ENCODE results near the gene MRPL33.
"Not testable (repeated sequence)": the region's sequence is repeated elsewhere in the genome, so short reads cannot be mapped to it uniquely, and the experiment has no call there.

The MRPL33 gene

DNA sequence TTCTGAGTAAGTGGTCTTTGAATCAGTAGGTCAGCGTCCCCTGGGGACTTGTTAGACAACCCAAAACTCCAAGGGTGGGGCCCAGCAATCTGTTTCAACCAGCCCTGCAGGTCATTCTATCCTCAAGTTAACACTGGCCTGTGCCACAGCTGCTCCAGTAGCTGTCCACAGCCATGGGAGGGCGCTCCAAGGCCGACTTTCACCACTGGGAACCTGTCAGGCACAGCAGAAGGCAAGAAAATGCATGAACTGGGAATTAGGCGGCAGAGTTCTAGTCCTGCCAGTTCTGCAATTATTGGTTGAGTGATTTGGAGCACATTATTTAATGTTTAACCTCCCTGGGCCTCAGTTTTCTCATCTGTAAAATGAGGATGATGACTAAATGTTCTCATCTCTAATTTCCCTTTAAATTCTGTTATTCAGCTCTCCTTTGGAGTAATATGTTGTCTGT is 17.4 kb upstream of the MRPL33 start:
- no peak overlapping the region for H3K4me3 ChIP-seq (ENCODE audit: low read depth, low read length)
- DNase-seq (ENCODE audit: low read depth) = no peak
- TF ChIP-seq, protein P1, sequence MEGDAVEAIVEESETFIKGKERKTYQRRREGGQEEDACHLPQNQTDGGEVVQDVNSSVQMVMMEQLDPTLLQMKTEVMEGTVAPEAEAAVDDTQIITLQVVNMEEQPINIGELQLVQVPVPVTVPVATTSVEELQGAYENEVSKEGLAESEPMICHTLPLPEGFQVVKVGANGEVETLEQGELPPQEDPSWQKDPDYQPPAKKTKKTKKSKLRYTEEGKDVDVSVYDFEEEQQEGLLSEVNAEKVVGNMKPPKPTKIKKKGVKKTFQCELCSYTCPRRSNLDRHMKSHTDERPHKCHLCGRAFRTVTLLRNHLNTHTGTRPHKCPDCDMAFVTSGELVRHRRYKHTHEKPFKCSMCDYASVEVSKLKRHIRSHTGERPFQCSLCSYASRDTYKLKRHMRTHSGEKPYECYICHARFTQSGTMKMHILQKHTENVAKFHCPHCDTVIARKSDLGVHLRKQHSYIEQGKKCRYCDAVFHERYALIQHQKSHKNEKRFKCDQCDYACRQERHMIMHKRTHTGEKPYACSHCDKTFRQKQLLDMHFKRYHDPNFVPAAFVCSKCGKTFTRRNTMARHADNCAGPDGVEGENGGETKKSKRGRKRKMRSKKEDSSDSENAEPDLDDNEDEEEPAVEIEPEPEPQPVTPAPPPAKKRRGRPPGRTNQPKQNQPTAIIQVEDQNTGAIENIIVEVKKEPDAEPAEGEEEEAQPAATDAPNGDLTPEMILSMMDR (IDR thresholded peaks at IDR 0.05; ENCODE audit: low read depth, low read length, missing control alignments) = peak; percentile 82

DNA sequence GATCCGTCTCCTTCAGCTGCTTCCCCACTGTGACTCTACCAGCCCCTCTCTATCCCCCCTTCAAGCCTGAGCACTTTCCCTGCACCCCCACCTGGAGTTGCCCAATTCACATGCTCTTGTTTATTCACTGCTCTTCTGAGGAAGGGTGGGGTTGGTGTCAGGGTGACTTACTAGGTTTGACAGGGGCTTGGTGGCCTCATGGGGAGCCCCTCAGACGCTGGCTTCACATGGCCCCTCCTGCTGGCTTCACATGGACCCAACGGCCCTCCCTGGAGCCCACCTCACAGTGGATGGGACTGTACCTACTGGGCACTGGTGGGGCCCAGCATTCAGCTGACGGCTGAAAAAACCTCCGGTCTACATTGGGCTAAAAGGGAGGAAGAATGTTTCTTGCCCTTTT is 16.7 kb upstream of the MRPL33 start:
- TF ChIP-seq, protein P1 (IDR thresholded peaks at IDR 0.05; ENCODE audit: low read depth, low read length, missing control alignments) = no peak
- no peak for DNase-seq (ENCODE audit: low read depth)
- no peak overlapping the region for H3K4me3 ChIP-seq (ENCODE audit: low read depth, low read length)

DNA sequence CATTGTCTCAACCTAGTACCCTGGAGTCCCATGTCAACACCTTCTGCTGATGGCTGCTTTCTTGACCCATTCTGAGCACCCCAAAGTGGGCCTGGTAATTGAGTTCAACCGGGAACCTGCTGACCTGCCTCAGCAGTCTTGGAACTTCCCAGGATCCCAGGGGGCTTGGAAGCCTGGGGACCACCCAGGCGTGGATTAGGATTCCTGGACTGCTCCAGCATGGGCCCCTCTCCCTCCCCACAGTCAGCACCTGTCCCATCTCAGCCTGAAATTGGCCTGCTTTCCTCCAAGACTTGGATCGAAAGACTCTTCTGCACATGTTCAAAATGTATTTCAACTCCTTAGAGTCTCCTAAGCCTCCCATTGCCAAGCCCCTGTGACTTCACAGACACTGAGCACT is 15.4 kb upstream of the MRPL33 start:
- H3K4me3 ChIP-seq (ENCODE audit: low read depth, low read length) = no peak overlapping the region
- TF ChIP-seq, protein P1 (IDR thresholded peaks at IDR 0.05; ENCODE audit: low read depth, low read length, missing control alignments) = no peak
- no peak for DNase-seq (ENCODE audit: low read depth)

DNA sequence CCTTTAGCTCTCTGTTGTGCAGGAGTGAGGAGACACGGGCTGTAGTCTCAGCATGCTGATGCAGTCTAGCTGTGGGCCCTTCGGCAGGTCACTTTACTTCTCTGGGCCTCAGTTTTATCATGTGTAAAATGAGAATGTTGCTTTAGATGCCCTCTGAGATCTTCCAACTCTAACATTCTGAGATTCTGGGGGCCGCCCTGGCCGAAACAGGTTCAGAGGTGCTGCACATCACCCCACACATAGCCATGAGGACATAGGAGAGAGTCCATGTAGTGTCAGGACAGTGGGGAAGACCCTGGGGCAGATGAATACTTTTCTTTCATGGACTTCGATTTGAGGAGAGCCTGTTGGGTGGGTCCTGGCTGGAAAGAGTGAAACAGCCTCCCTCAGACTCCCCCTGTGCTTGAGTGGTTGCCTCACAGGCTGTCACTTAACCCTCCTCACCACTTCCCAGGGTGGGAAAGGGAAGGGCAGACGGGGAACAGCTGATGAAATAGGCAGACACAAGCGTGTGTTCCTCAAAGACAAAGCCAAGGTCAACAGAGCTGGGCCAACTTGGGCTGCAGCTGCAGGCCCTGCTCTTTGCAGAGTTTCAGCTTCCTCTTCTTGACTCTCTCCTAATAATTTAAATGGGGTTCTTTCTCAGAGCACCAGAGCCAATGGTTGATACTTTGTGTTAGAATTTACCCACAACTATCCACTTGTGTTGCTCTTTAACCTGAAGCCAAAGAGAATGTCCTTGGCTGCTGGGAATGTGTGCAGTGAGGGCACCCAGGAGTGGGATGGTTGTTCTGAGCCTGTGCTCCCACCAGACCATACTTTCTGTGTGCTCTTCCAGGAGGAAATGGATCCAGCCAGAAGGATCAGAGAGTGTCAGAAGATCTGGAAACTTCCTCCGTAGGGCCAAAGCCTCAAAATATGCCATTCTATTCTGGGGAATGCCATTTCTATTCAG is 14.7 kb upstream of the MRPL33 start:
- TF ChIP-seq, protein P1 (IDR thresholded peaks at IDR 0.05; ENCODE audit: low read depth, low read length, missing control alignments) = no peak
- DNase-seq (ENCODE audit: low read depth) = no peak
- H3K4me3 ChIP-seq (ENCODE audit: low read depth, low read length) = no peak overlapping the region

DNA sequence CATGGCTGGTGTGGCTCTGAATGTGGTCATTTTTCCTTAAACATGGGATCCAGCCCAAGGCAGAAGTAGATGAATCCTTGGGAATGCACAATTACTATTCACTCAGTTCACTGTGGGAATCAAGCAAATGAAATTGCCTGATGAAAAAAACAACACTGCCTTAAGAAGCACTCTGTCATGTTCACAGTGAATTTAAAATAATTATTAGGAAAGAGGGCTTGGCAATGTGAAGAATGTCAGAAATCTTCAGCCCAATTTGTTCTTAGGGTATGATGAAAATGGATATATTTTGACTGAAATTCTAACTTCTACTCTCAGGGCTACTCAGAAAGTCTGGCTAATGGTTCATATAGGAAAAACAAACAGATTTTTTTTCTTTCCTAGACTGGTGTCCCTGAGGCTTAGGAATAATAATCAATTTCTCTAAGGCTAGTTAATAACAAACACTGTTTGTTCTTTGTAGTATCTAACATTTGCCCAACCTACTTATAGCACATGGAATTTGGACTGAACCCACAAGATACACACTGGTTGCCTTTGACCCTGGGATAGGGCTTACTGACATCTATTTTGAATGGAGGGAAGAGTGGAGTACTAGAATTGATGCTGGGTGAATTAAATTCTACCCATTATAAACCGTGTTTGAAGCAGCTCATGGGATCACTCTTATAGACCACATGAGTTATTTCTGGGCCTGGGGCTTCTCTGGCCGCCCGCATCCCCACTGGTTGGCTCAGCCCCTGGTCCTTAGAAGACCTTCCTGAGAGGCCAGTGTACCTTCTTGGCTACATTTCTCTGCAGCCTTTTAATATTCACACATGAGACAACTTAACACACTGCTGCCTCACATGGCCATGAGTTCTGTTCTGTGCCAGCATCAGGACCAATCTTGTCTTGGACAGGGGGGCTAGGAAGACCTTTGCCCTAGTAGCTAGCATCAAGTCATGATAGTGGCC is 8.3 kb upstream of the MRPL33 start:
- TF ChIP-seq, protein P1 (IDR thresholded peaks at IDR 0.05; ENCODE audit: low read depth, low read length, missing control alignments) = no peak
- no peak overlapping the region for H3K4me3 ChIP-seq (ENCODE audit: low read depth, low read length)
- DNase-seq (ENCODE audit: low read depth) = no peak

DNA sequence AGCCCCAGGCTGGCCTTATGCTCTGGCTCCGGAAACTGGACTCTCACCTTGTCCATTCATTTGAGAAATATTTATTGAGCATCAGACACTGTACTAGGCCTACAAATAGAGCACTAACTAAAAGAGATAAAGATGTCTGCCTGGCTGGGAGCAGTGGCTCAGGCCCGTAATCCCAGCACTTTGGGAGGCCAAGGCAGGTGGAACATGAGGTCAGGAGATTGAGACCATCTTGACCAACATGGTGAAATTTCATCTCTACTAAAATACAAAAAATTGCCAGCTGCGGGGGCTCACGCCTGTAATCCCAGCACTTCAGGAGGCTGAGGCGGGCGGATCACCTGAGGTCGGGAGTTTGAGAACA is 7.6 kb upstream of the MRPL33 start:
- TF ChIP-seq, protein P1 (IDR thresholded peaks at IDR 0.05; ENCODE audit: low read depth, low read length, missing control alignments) = no peak
- no peak for DNase-seq (ENCODE audit: low read depth)
- no peak overlapping the region for H3K4me3 ChIP-seq (ENCODE audit: low read depth, low read length)

DNA sequence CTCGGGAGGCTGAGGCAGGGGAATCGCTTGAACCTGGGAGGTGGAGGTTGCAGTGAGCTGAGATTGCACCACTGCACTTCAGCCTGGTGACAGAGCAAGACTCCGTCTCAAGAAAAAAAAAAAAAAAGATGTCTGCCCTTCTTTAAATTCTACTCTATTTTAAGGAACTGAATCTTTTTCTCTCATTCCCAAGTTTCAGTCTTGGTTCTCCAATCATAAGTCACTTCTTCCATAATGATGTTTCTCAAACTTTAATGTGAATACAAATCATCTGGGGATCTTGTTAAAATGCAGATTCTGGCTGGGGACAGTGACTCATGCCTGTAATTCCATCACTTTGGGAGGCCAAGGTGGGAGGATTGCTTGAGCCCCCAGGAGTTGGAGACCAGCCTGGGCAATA is 7.0 kb upstream of the MRPL33 start:
- not testable (repeated sequence) for DNase-seq (ENCODE audit: low read depth); H3K4me3 ChIP-seq (ENCODE audit: low read depth, low read length)
